ENCODE measurements around the gene PCSK2. TPM values are rescaled to one million over a fixed set of nuclear protein-coding genes. Genes with fewer than 3 reads are reported as not detected.

Gene PCSK2
- total RNA-seq, 1 experiment from 2014 or later: not detected

GRCh38 chr20:17344790-17345189 is 118.0 kb downstream of the PCSK2 start:
- Mint-ChIP-seq H3K27me3 (ENCODE audit: unreplicated experiment) (peaks cover 64% of the 10 kb centered on the region), H3K9me3 (ENCODE audit: low read depth, unreplicated experiment) (no peaks in the 10 kb centered on the region), H3K36me3 (ENCODE audit: insufficient read depth, unreplicated experiment) (no peaks in the 10 kb centered on the region), H3K4me1 (ENCODE audit: low read depth, unreplicated experiment) (no peaks in the 10 kb centered on the region), H3K4me3 (ENCODE audit: low read depth, unreplicated experiment) (no peak overlapping the region), H3K27ac (ENCODE audit: unreplicated experiment) (no peak overlapping the region)
- no peak for DNase-seq
- intact Hi-C loops (cut with micrococcal nuclease; ENCODE audit: unreplicated experiment): no loop called here
- no peak for TF ChIP-seq CTCF (IDR thresholded peaks at IDR 0.05; ENCODE audit: unreplicated experiment)
- CTCF ChIA-PET: no interaction called here
- BruUV-seq (replicated peaks): no TSS peak

GRCh38 chr20:17345321-17345720 is 118.5 kb downstream of the PCSK2 start:
- Mint-ChIP-seq H3K9me3 (ENCODE audit: low read depth, unreplicated experiment) (no peaks in the 10 kb centered on the region), H3K4me3 (ENCODE audit: low read depth, unreplicated experiment) (no peak overlapping the region), H3K36me3 (ENCODE audit: insufficient read depth, unreplicated experiment) (no peaks in the 10 kb centered on the region), H3K4me1 (ENCODE audit: low read depth, unreplicated experiment) (no peaks in the 10 kb centered on the region), H3K27ac (ENCODE audit: unreplicated experiment) (no peak overlapping the region), H3K27me3 (ENCODE audit: unreplicated experiment) (peaks cover 60% of the 10 kb centered on the region)
- DNase-seq: no peak
- CTCF ChIA-PET: no interaction called here
- no TSS peak for BruUV-seq (replicated peaks)
- no peak for TF ChIP-seq CTCF (IDR thresholded peaks at IDR 0.05; ENCODE audit: unreplicated experiment)
- intact Hi-C loops (cut with micrococcal nuclease; ENCODE audit: unreplicated experiment): no loop called here

- CTCF ChIA-PET: no interaction called here
- H3K27me3 Mint-ChIP-seq (ENCODE audit: unreplicated experiment): peaks cover 40% of the 10 kb centered on the region
- no peaks in the 10 kb centered on the region for H3K9me3 Mint-ChIP-seq (ENCODE audit: low read depth, unreplicated experiment)
- H3K4me3 Mint-ChIP-seq (ENCODE audit: low read depth, unreplicated experiment): no peak overlapping the region
- no peak for DNase-seq
- no peaks in the 10 kb centered on the region for H3K4me1 Mint-ChIP-seq (ENCODE audit: low read depth, unreplicated experiment)
- BruUV-seq (replicated peaks): no TSS peak
- intact Hi-C loops (cut with micrococcal nuclease; ENCODE audit: unreplicated experiment): no loop called here
- no peak for TF ChIP-seq CTCF (IDR thresholded peaks at IDR 0.05; ENCODE audit: unreplicated experiment)
- no peak overlapping the region for H3K27ac Mint-ChIP-seq (ENCODE audit: unreplicated experiment)
- H3K36me3 Mint-ChIP-seq (ENCODE audit: insufficient read depth, unreplicated experiment): no peaks in the 10 kb centered on the region
Measured at GRCh38 chr20:17350321-17350720, 123.5 kb downstream of the PCSK2 start.

DNA sequence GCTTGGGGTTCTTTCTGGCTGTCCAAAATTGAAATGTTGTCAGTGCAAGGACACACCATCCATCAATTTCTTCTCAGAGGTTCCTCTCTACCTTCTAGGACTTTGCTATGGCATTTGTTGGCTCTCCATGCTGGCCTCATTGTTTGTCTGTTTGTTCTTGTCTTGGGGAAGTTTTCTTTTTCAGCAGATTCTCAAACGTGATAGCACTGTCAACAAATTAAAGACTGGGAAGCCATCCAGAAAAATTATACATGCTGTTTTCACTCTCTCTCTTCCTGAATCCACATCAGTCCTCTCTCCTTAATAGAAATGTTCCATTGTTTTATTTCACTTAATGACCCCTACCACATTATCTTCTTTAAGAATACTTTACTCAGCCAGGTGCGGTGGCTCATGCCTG is 130.4 kb downstream of the PCSK2 start:
- BruUV-seq (replicated peaks): no TSS peak
- Mint-ChIP-seq H3K4me1 (ENCODE audit: low read depth, unreplicated experiment) (no peaks in the 10 kb centered on the region), H3K4me3 (ENCODE audit: low read depth, unreplicated experiment) (no peak overlapping the region), H3K9me3 (ENCODE audit: low read depth, unreplicated experiment) (no peaks in the 10 kb centered on the region), H3K27ac (ENCODE audit: unreplicated experiment) (no peak overlapping the region), H3K27me3 (ENCODE audit: unreplicated experiment) (peaks cover 32% of the 10 kb centered on the region), H3K36me3 (ENCODE audit: insufficient read depth, unreplicated experiment) (no peaks in the 10 kb centered on the region)
- no peak for DNase-seq
- CTCF ChIA-PET: no interaction called here
- no peak for TF ChIP-seq CTCF (IDR thresholded peaks at IDR 0.05; ENCODE audit: unreplicated experiment)
- intact Hi-C loops (cut with micrococcal nuclease; ENCODE audit: unreplicated experiment): no loop called here

- Mint-ChIP-seq H3K4me1 (ENCODE audit: low read depth, unreplicated experiment) (no peaks in the 10 kb centered on the region), H3K4me3 (ENCODE audit: low read depth, unreplicated experiment) (no peak overlapping the region)
Measured at GRCh38 chr20:17358854-17359253, 132.0 kb downstream of the PCSK2 start.

More at GRCh38 chr20:17358854-17359253, 132.0 kb downstream of the PCSK2 start:
- DNase-seq: no peak
- Mint-ChIP-seq H3K27ac (ENCODE audit: unreplicated experiment) (no peak overlapping the region), H3K27me3 (ENCODE audit: unreplicated experiment) (peaks cover 32% of the 10 kb centered on the region), H3K36me3 (ENCODE audit: insufficient read depth, unreplicated experiment) (no peaks in the 10 kb centered on the region), H3K9me3 (ENCODE audit: low read depth, unreplicated experiment) (no peaks in the 10 kb centered on the region)
- intact Hi-C loops (cut with micrococcal nuclease; ENCODE audit: unreplicated experiment): no loop called here
- CTCF ChIA-PET: no interaction called here
- TF ChIP-seq CTCF (IDR thresholded peaks at IDR 0.05; ENCODE audit: unreplicated experiment): no peak
- BruUV-seq (replicated peaks): no TSS peak
